ENCODE results near the gene FKBP1A.

Gene FKBP1A

GRCh38 chr20:1328680-1329330 lies 64.0 kb downstream of the FKBP1A start, which contains the start of gene SDCBP2:
TSS of gene SDCBP2 (minus strand) at chr20:1329139. CDS start at chr20:1320416, 8,723 bp downstream.
- no peaks in the 10 kb centered on the region for H3K9me3 ChIP-seq (ENCODE audit: insufficient read depth, low read length, severe bottlenecking)
- DNase-seq (peak; percentile 2), ATAC-seq (ENCODE audit: insufficient read depth, low read depth) (no peak)
- no peak within 1 kb of the TSS for H3K4me3 ChIP-seq (ENCODE audit: low read depth in 1 of 2, low read length in 2 of 2)
- peaks cover 69% of the 10 kb centered on the region for H4K20me1 ChIP-seq (ENCODE audit: insufficient read depth, low read length)
- H3K79me2 ChIP-seq (ENCODE audit: insufficient read depth, low read length), result peaks cover 73% of the 10 kb centered on the region
- peak within 1 kb of the TSS; percentile 89; the same call in 1 of the 2 replicates for H3K4me2 ChIP-seq (ENCODE audit: insufficient read depth, low read length)
- H3K4me1 ChIP-seq (ENCODE audit: insufficient read depth, low read length), result peaks cover 41% of the 10 kb centered on the region
- H3K9ac ChIP-seq (ENCODE audit: low read depth, low read length), result no peak within 1 kb of the TSS
- TF ChIP-seq CTCF (IDR thresholded peaks at IDR 0.05; ENCODE audit: borderline replicate concordance, extremely low read depth, low read length, poor library complexity, severe bottlenecking) (no peak), EZH2 (IDR thresholded peaks at IDR 0.05; ENCODE audit: borderline replicate concordance, low read depth, low read length, severe bottlenecking) (no peak)
- H3K27me3 ChIP-seq (ENCODE audit: insufficient read depth, low read length, poor library complexity), result no peaks in the 10 kb centered on the region
- no peak within 1 kb of the TSS for H2AFZ ChIP-seq (ENCODE audit: low read depth, low read length)
- no peak within 1 kb of the TSS for H3K27ac ChIP-seq (ENCODE audit: low read length)
- peaks cover 51% of the 10 kb centered on the region for H3K36me3 ChIP-seq (ENCODE audit: insufficient read depth, low read length)

- Histone ChIP-seq H3K4me3 (ENCODE audit: low read depth in 1 of 2, low read length in 2 of 2) (no peak overlapping the region), H3K9me3 (ENCODE audit: insufficient read depth, low read length, severe bottlenecking) (no peaks in the 10 kb centered on the region), H3K27me3 (ENCODE audit: insufficient read depth, low read length, poor library complexity) (no peaks in the 10 kb centered on the region), H3K4me2 (ENCODE audit: insufficient read depth, low read length) (peak overlapping the region; percentile 89; the same call in 1 of the 2 replicates), H3K27ac (ENCODE audit: low read length) (no peak overlapping the region; the same call in 1 of the 2 replicates), H3K36me3 (ENCODE audit: insufficient read depth, low read length) (peaks cover 44% of the 10 kb centered on the region), H2AFZ (ENCODE audit: low read depth, low read length) (no peak overlapping the region), H3K79me2 (ENCODE audit: insufficient read depth, low read length) (peaks cover 73% of the 10 kb centered on the region), H3K9ac (ENCODE audit: low read depth, low read length) (no peak overlapping the region), H4K20me1 (ENCODE audit: insufficient read depth, low read length) (peaks cover 63% of the 10 kb centered on the region), H3K4me1 (ENCODE audit: insufficient read depth, low read length) (peaks cover 41% of the 10 kb centered on the region)
- TF ChIP-seq EZH2 (IDR thresholded peaks at IDR 0.05; ENCODE audit: borderline replicate concordance, low read depth, low read length, severe bottlenecking) (no peak), CTCF (IDR thresholded peaks at IDR 0.05; ENCODE audit: borderline replicate concordance, extremely low read depth, low read length, poor library complexity, severe bottlenecking) (no peak)
- peak; percentile 5 for DNase-seq
- no peak for ATAC-seq (ENCODE audit: insufficient read depth, low read depth)
These were observed 64.8 kb downstream of the FKBP1A start for GRCh38 chr20:1327827-1328679.

GRCh38 chr20:1327241-1327653 lies 65.6 kb downstream of the FKBP1A start:
- peaks cover 55% of the 10 kb centered on the region for H4K20me1 ChIP-seq (ENCODE audit: insufficient read depth, low read length)
- peak overlapping the region; percentile 2; the same call in 1 of the 2 replicates for H3K27ac ChIP-seq (ENCODE audit: low read length)
- no peak for ATAC-seq (ENCODE audit: insufficient read depth, low read depth)
- no peaks in the 10 kb centered on the region for H3K27me3 ChIP-seq (ENCODE audit: insufficient read depth, low read length, poor library complexity)
- peak; percentile 10 for DNase-seq
- TF ChIP-seq CTCF (IDR thresholded peaks at IDR 0.05; ENCODE audit: borderline replicate concordance, extremely low read depth, low read length, poor library complexity, severe bottlenecking), result no peak
- TF ChIP-seq EZH2 (IDR thresholded peaks at IDR 0.05; ENCODE audit: borderline replicate concordance, low read depth, low read length, severe bottlenecking), result no peak
- H3K36me3 ChIP-seq (ENCODE audit: insufficient read depth, low read length), result peaks cover 37% of the 10 kb centered on the region
- no peak overlapping the region for H2AFZ ChIP-seq (ENCODE audit: low read depth, low read length)
- peak overlapping the region; percentile 89; the same call in 1 of the 2 replicates for H3K4me2 ChIP-seq (ENCODE audit: insufficient read depth, low read length)
- H3K9ac ChIP-seq (ENCODE audit: low read depth, low read length), result no peak overlapping the region
- no peaks in the 10 kb centered on the region for H3K9me3 ChIP-seq (ENCODE audit: insufficient read depth, low read length, severe bottlenecking)
- no peak overlapping the region for H3K4me3 ChIP-seq (ENCODE audit: low read depth in 1 of 2, low read length in 2 of 2)
- peaks cover 41% of the 10 kb centered on the region for H3K4me1 ChIP-seq (ENCODE audit: insufficient read depth, low read length)
- peaks cover 68% of the 10 kb centered on the region for H3K79me2 ChIP-seq (ENCODE audit: insufficient read depth, low read length)

Data from DND-41 (cell line).